AG09319 (cell line): Measurements from ENCODE around the gene CELF4.

Experiments
- DNase-seq: peaks from one replicate; pipeline ENCODE4 v3.0.0-alpha.2; 2010; ENCODE audit warnings: low read depth; ENCODE audit errors: extremely low read depth
- TF ChIP-seq, protein P1 (sequence below): IDR thresholded peaks from 2 replicates; pipeline ENCODE4 v1.5.1; 2011; ENCODE audit warnings: low read depth, mild to moderate bottlenecking, inconsistent platforms, low read length, moderate library complexity

Gene CELF4

DNA sequence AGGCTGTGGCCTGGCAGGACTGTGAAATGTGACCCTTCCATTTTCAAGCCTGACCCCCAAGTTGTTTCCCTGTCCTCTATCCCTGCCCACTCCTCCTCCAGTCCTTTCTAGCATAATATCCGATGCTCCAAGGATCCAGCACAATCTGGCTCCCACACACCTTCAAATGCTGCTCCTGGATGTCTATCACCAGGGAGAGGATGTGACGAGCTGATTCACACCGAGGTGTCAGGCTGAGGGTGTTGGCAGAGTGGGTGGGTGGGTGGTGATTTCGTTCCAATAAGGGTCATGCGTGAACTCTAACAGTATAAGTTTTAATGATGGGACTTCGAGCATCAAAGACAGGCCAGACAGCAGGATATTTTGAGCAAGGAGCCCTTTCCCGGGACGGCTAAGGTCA lies 107.8 kb downstream of the CELF4 start:
- DNase-seq, result no peak
- TF ChIP-seq, protein P1, sequence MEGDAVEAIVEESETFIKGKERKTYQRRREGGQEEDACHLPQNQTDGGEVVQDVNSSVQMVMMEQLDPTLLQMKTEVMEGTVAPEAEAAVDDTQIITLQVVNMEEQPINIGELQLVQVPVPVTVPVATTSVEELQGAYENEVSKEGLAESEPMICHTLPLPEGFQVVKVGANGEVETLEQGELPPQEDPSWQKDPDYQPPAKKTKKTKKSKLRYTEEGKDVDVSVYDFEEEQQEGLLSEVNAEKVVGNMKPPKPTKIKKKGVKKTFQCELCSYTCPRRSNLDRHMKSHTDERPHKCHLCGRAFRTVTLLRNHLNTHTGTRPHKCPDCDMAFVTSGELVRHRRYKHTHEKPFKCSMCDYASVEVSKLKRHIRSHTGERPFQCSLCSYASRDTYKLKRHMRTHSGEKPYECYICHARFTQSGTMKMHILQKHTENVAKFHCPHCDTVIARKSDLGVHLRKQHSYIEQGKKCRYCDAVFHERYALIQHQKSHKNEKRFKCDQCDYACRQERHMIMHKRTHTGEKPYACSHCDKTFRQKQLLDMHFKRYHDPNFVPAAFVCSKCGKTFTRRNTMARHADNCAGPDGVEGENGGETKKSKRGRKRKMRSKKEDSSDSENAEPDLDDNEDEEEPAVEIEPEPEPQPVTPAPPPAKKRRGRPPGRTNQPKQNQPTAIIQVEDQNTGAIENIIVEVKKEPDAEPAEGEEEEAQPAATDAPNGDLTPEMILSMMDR, result no peak

- no peak for DNase-seq
- TF ChIP-seq, protein P1, result no peak
Measured at GRCh38 chr18:37457341-37457740, 108.3 kb downstream of the CELF4 start.

DNA sequence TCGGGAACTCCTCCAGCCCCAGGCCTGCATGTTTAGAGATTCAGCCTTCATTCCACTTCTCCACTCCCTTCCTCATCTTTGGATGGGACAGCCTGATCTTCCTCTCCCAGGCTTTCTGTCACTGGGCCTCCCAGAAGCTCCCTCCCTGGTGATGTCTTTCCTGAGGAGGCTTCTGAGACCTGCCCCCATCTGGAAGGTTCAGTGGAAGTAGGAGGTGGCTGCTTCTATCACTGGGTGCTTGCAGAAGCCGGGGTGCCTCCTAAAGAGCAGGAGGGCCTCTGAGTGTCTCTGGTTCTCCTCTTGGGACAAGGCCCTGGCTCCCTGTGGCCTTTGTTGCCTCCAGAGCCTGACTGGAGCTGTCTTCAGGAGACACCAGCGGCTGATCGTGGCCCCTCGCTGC lies 108.7 kb downstream of the CELF4 start:
- DNase-seq, result no peak
- TF ChIP-seq, protein P1, result no peak

- TF ChIP-seq, protein P1, result peak; percentile 19
- no peak for DNase-seq
Measured at GRCh38 chr18:37456395-37456794, 109.2 kb downstream of the CELF4 start.

- DNase-seq, result no peak
- TF ChIP-seq, protein P1, result no peak
Measured at GRCh38 chr18:37453752-37454151, 111.8 kb downstream of the CELF4 start.

DNA sequence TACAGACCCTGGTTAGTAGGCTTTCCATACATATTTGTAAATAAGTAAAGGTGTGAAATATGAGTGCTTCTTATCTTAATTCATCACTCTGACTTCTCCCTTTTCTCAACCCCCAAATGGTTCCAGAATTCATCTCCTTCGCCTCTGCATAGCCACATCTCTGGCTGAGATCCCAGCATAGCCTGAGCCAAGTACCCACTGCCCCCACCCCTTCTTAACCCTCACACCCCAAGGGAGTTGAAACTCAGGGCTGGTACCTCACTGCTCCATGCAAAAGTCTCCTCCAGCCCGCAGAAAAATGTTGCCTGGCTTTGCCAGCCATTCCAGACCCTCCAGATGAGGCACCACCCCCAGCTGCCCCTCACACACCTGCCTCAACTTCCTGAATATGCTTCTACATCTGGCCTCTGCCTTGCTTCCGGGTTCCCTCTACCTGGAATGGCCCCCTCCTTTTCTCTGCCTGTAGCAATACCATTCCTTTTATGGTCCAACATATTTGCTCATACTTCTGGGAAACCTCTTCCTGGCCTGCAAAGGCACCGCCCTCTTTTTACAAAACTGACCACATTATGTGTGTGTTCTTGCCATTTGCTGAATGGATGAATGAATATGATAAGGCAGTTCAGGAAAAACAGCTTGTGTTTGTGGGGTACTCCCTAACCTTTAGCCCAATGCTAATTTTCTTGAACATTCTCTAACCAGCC lies 112.8 kb downstream of the CELF4 start:
- TF ChIP-seq, protein P1, result no peak
- no peak for DNase-seq

GRCh38 chr18:37452015-37452414 lies 113.6 kb downstream of the CELF4 start:
- DNase-seq, result no peak
- TF ChIP-seq, protein P1, result no peak
